HCT116 (cell line): ENCODE data around the gene LOXHD1. TPM values are rescaled to one million over a fixed set of nuclear protein-coding genes. Genes with fewer than 3 reads are reported as not detected.

ENCODE experiments used
- ATAC-seq: fragments of 200-7000 bp; cut with Tn5 transposase; 2 replicates; pipeline ENCODE4 v1.9.1; 2020; ENCODE audit warnings: mild to moderate bottlenecking, moderate library complexity
- BruUV-seq: library from RNA; stranded (reverse); fragments of 400-500 nt; replicated peaks from 2 replicates; lab custom pipeline; 2021; lab: Mats Ljungman, UMichigan
- CTCF ChIA-PET: fragments of 300-600 bp; sonication (Branson Sonifier 250); formaldehyde crosslinking; loops from one replicate; lab custom pipeline; 2021; ENCODE audit warnings: antibody characterized with exemption; lab: Charles Lee
- POLR2A ChIA-PET: fragments of 300-600, 350-600 bp; sonication (Branson Sonifier 250); formaldehyde crosslinking; loops from one replicate; lab custom pipeline; 2021; ENCODE audit warnings: antibody characterized with exemption; lab: Charles Lee
- RAD21 ChIA-PET, 2 experiments: fragments of 300-600 bp; sonication (Branson Sonifier 250); formaldehyde crosslinking; loops; one replicate each; lab custom pipeline; 2023; ENCODE audit warnings: low total read pairs in 2 of 2; ENCODE audit not compliant: uncharacterized antibody in 2 of 2, unreplicated experiment in 2 of 2, low non-redundant PET in 1 of 2; lab: Charles Lee
- DNase-seq: peaks from one replicate; pipeline ENCODE4 v3.0.0-alpha.2; 2010; ENCODE audit warnings: low read depth, low spot score
- H2AFZ ChIP-seq: fragments of 200-600 bp; shearing (Covaris generic), sonication (generic); 2 replicates; pipeline ENCODE4 v1.6.1; 2017; ENCODE audit warnings: low read depth, mixed run types, mixed read lengths, antibody characterized with exemption, low read length; ENCODE audit not compliant: poor library complexity, severe bottlenecking
- H3K27ac ChIP-seq: 2 replicates; pipeline ENCODE4 v1.5.1; 2012; ENCODE audit warnings: low read depth, low read length
- H3K27me3 ChIP-seq: fragments of 200-600 bp; sonication (generic); 2 replicates; pipeline ENCODE4 v1.6.1; 2016; ENCODE audit warnings: mixed run types, low read length, mixed read lengths; ENCODE audit not compliant: insufficient read depth
- H3K36me3 ChIP-seq, 2 experiments: fragments of 200-500 bp in 1 of 2; fragments of 200-600 bp in 1 of 2; sonication (Bioruptor generic) in 1 of 2; sonication (generic) in 1 of 2; 2 replicates each; pipeline versions ENCODE4 v1.5.1 to v1.6.1; 2014 to 2016; ENCODE audit warnings: low read length in 2 of 2, inconsistent platforms in 1 of 2, mixed read lengths in 1 of 2, mixed run types in 1 of 2; ENCODE audit not compliant: insufficient read depth in 2 of 2, control insufficient read depth in 1 of 2
- H3K4me1 ChIP-seq, 2 experiments: fragments of 200-600 bp in 1 of 2; sonication (generic) in 1 of 2; 2 replicates each; pipeline versions ENCODE4 v1.5.1 to v1.6.1; 2012 to 2017; ENCODE audit warnings: low read length in 2 of 2, inconsistent platforms in 1 of 2, mild to moderate bottlenecking in 1 of 2, mixed read lengths in 1 of 2, mixed run types in 1 of 2, moderate library complexity in 1 of 2; ENCODE audit not compliant: insufficient read depth in 2 of 2, control insufficient read depth in 1 of 2
- H3K4me2 ChIP-seq: fragments of 200-600 bp; sonication (generic); 2 replicates; pipeline ENCODE4 v1.6.1; 2017; ENCODE audit warnings: mixed run types, low read length, mixed read lengths
- H3K4me3 ChIP-seq, 2 experiments: fragments of 200-600 bp in 1 of 2; sonication (generic) in 1 of 2; replicated peaks in 1 of 2; 2 replicates each; pipeline ENCODE4 v1.5.1; 2011 to 2016; ENCODE audit warnings: low read length in 2 of 2, control low read depth in 1 of 2, low read depth in 1 of 2, mild to moderate bottlenecking in 1 of 2, mixed read lengths in 1 of 2, mixed run types in 1 of 2
- H3K79me2 ChIP-seq: fragments of 200-600 bp; sonication (generic); 2 replicates; pipeline ENCODE4 v1.6.1; 2017; ENCODE audit warnings: mild to moderate bottlenecking, mixed run types, low read length, moderate library complexity, mixed read lengths; ENCODE audit not compliant: insufficient read depth
- H3K9ac ChIP-seq: fragments of 200-600 bp; sonication (generic); 2 replicates; pipeline ENCODE4 v1.6.1; 2016; ENCODE audit warnings: low read length, mixed read lengths
- H3K9me2 ChIP-seq: fragments of 200-600 bp; sonication (generic), shearing (Covaris generic); 2 replicates; pipeline ENCODE4 v1.6.1; 2017; ENCODE audit warnings: mixed run types, mild to moderate bottlenecking, moderate library complexity; ENCODE audit not compliant: insufficient read depth
- H3K9me3 ChIP-seq, 2 experiments: fragments of 200-500 bp in 1 of 2; fragments of 200-600 bp in 1 of 2; sonication (Bioruptor generic) in 1 of 2; sonication (generic) in 1 of 2; 2 replicates each; pipeline ENCODE4 v1.6.1; 2014 to 2017; ENCODE audit warnings: low read length in 2 of 2, mixed read lengths in 2 of 2, inconsistent platforms in 1 of 2, low read depth in 1 of 2, mild to moderate bottlenecking in 1 of 2, mixed run types in 1 of 2, moderate library complexity in 1 of 2; ENCODE audit not compliant: control insufficient read depth in 1 of 2, insufficient read depth in 1 of 2
- H4K20me1 ChIP-seq: fragments of 200-600 bp; sonication (generic), shearing (Covaris generic); 2 replicates; pipeline ENCODE4 v1.6.1; 2017; ENCODE audit warnings: mixed run types, mild to moderate bottlenecking, moderate library complexity; ENCODE audit not compliant: insufficient read depth
- CBX3 ChIP-seq: IDR thresholded peaks from 2 replicates; pipeline ENCODE4 v1.6.1; 2012; ENCODE audit warnings: low read depth
- CEBPB ChIP-seq: IDR thresholded peaks from 2 replicates; pipeline ENCODE4 v1.6.1; 2012; ENCODE audit warnings: low read depth
- POLR2A ChIP-seq: IDR thresholded peaks from 2 replicates; pipeline ENCODE4 v1.7.0; 2011; ENCODE audit warnings: borderline replicate concordance; ENCODE audit not compliant: insufficient read depth, insufficient read length; ENCODE audit errors: extremely low read depth
- POLR2AphosphoS5 ChIP-seq: IDR thresholded peaks from 2 replicates; pipeline ENCODE4 v1.6.1; 2011; ENCODE audit warnings: mild to moderate bottlenecking, low read depth, low read length, moderate library complexity
- REST ChIP-seq: IDR thresholded peaks from 2 replicates; pipeline ENCODE4 v1.6.1; 2012; ENCODE audit warnings: low read depth
- SP1 ChIP-seq: IDR thresholded peaks from 2 replicates; pipeline ENCODE4 v1.6.1; 2012; ENCODE audit warnings: low read depth
- SRF ChIP-seq: IDR thresholded peaks from 2 replicates; pipeline ENCODE4 v1.6.1; 2012; ENCODE audit warnings: low read depth
- TCF7L2 ChIP-seq: IDR thresholded peaks from 2 replicates; pipeline ENCODE4 v1.7.0; 2011; ENCODE audit warnings: borderline replicate concordance, inconsistent platforms; ENCODE audit not compliant: insufficient read depth, insufficient read length; ENCODE audit errors: extremely low read depth
- YY1 ChIP-seq: IDR thresholded peaks from 2 replicates; pipeline ENCODE4 v1.6.1; 2011; ENCODE audit warnings: low read length, low read depth, moderate library complexity, mild to moderate bottlenecking; ENCODE audit not compliant: insufficient replicate concordance; ENCODE audit errors: extremely low read depth
- ZFX ChIP-seq: fragments of 450-650 bp; IDR thresholded peaks from 2 replicates; pipeline ENCODE4 v1.6.1; 2017
- intact Hi-C: fragments of 100-400 bp; cut with micrococcal nuclease; formaldehyde crosslinking; loops from 2 replicates; pipeline ENCODE4 v1.10.0; 2022
- total RNA-seq: library from RNA; stranded (reverse); gene quantifications from one replicate; pipeline ENCODE4 v1.2.1, GENCODE V29; 2021; ENCODE audit not compliant: unreplicated experiment

LOXHD1 gene
- total RNA-seq, 1 experiment from 2014 or later, result not detected

GRCh38 chr18:46693996-46694395, 37.0 kb upstream of the LOXHD1 start:
- POLR2A ChIA-PET, result no interaction called here
- no peak for DNase-seq
- no peaks in the 10 kb centered on the region for H3K27me3 ChIP-seq

More at GRCh38 chr18:46693996-46694395, 37.0 kb upstream of the LOXHD1 start:
- no peak overlapping the region for H3K27ac ChIP-seq
- no peak for ATAC-seq
- H3K36me3 ChIP-seq, result no peaks in the 10 kb centered on the region
- no TSS peak for BruUV-seq
- H3K9me3 ChIP-seq, result no peaks in the 10 kb centered on the region
- no peak overlapping the region for H3K4me2 ChIP-seq
- ChIA-PET RAD21 (no interaction called here), CTCF (no interaction called here)
- no peak overlapping the region for H3K4me3 ChIP-seq
- no peaks in the 10 kb centered on the region for H3K9me2 ChIP-seq
- no peak overlapping the region for H2AFZ ChIP-seq
- no peaks in the 10 kb centered on the region for H3K79me2 ChIP-seq
- H4K20me1 ChIP-seq, result no peaks in the 10 kb centered on the region
- intact Hi-C loops, result no loop called here
- TF ChIP-seq POLR2AphosphoS5 (no peak), CEBPB (no peak), YY1 (no peak), REST (no peak), ZFX (no peak), SP1 (no peak), TCF7L2 (no peak), SRF (no peak), POLR2A (no peak), CBX3 (no peak)
- no peak overlapping the region for H3K9ac ChIP-seq
- H3K4me1 ChIP-seq, result peaks cover 0 to 3% of the 10 kb centered on the region in 2 experiments; a peak in 1 of 4 replicates
